Gastroesophageal sphincter (tissue), 4 donors: ENCODE data around the gene CTSK. TPM values are rescaled to one million over a fixed set of nuclear protein-coding genes. Genes with fewer than 3 reads are reported as not detected.
A peak's percentile ranks its signal among the peaks of the same experiment; 100 is the strongest.
"Not testable (repeated sequence)": the region's sequence is repeated elsewhere in the genome, so short reads cannot be mapped to it uniquely, and the experiment has no call there.

ENCODE experiments used
- ATAC-seq: fragments of 150-250 bp; one replicate; pipeline ENCODE4 v1.9.1; 2016; ENCODE audit warnings: mild to moderate bottlenecking, moderate library complexity
- H3K27ac ChIP-seq, 4 donors: fragments of 200-600 bp; sonication (generic) in 3 of 4; 1 replicate in 3 of 4; 2 replicates in 1 of 4; pipeline ENCODE4 v1.5.1; 2016 to 2019
- H3K27me3 ChIP-seq: fragments of 200-600 bp; sonication (generic); one replicate; pipeline ENCODE4 v1.5.1; 2019
- H3K36me3 ChIP-seq, 2 donors: fragments of 200-600 bp; sonication (generic); one replicate each; pipeline ENCODE4 v1.5.1; 2019; ENCODE audit warnings: control low read depth in 1 of 2
- H3K4me1 ChIP-seq, 3 donors: fragments of 200-600 bp; sonication (generic); 1 replicate in 2 of 3; 2 replicates in 1 of 3; pipeline ENCODE4 v1.5.1; 2016 to 2019; ENCODE audit warnings: control low read depth in 2 of 3
- H3K4me3 ChIP-seq, 2 donors: fragments of 200-600 bp; sonication (generic); one replicate each; pipeline ENCODE4 v1.5.1; 2019; ENCODE audit warnings: mild to moderate bottlenecking in 1 of 2, moderate library complexity in 1 of 2
- H3K9me3 ChIP-seq, 3 donors: fragments of 200-600 bp; sonication (generic); one replicate each; pipeline ENCODE4 v1.5.1; 2017 to 2019; ENCODE audit warnings: control low read depth in 2 of 3
- EP300 ChIP-seq: sonication (generic); formaldehyde crosslinking; IDR thresholded peaks from one replicate; pipeline ENCODE4 v1.6.1; 2017; ENCODE audit warnings: antibody characterized with exemption, mild to moderate bottlenecking
- POLR2A ChIP-seq, 2 donors: fragments of 450-650 bp; IDR thresholded peaks; one replicate each; pipeline ENCODE4 v1.6.1; 2017; ENCODE audit warnings: antibody characterized with exemption in 2 of 2, mild to moderate bottlenecking in 2 of 2, moderate library complexity in 1 of 2
- POLR2AphosphoS5 ChIP-seq: sonication (generic); formaldehyde crosslinking; IDR thresholded peaks from one replicate; pipeline ENCODE4 v1.6.1; 2017; ENCODE audit warnings: antibody characterized with exemption
- WGBS, 2 donors: methylation state at CpG; one replicate each; pipeline ENCODE4 v1.1.5; 2018; ENCODE audit warnings: low coverage in 1 of 2; 5-methylcytosine and 5-hydroxymethylcytosine counted together
- total RNA-seq, 4 donors: library from RNA; depleted of rRNA; stranded (reverse); fragments of >200 nt; gene quantifications; one replicate each; pipeline ENCODE4 v1.1.0, GENCODE V29; 2016
- TF ChIP-seq, protein P1 (sequence below), 4 experiments: fragments of 200-600 bp in 2 of 4; fragments of 450-650 bp in 2 of 4; sonication (generic) in 1 of 4; IDR thresholded peaks; one replicate each; pipeline ENCODE4 v1.5.1; 2017 to 2019; ENCODE audit warnings: antibody characterized with exemption in 4 of 4, mild to moderate bottlenecking in 2 of 4, moderate library complexity in 2 of 4

The CTSK gene
- total RNA-seq, 4 donors from 2014 or later = 29.1 to 69.1 (median 50.4) TPM

DNA sequence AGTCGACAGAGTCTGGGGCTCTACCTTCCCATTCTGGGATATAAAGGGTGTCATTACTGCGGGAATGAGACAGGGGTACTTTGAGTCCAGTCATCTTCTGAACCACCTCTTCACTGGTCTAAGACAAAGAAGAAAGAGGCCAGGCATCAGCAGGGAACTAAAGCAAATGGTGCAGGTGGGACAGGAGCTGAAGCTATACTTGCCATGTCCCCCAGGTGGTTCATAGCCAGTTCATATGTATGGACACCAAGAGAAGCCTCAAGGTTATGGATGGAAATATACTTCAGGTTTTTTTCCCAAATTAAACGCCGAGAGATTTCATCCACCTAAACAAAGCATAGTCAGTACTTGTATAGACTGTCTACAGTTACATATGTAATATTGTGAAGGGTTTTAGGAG is 2.2 kb downstream of the CTSK start:
- ATAC-seq = no peak
- Histone ChIP-seq H3K36me3 (peaks cover 0 to 41% of the 10 kb centered on the region in 2 donors), H3K4me3 (peak overlapping the region in 1 of 2 donors; percentile 41), H3K27me3 (no peaks in the 10 kb centered on the region), H3K27ac (no peak overlapping the region), H3K4me1 (peaks cover 0 to 24% (median 4%) of the 10 kb centered on the region in 3 donors), H3K9me3 (no peaks in the 10 kb centered on the region)
- TF ChIP-seq POLR2AphosphoS5 (no peak), POLR2A (IDR thresholded peaks at IDR 0.05) (no peak), EP300 (no peak)
- TF ChIP-seq, protein P1, sequence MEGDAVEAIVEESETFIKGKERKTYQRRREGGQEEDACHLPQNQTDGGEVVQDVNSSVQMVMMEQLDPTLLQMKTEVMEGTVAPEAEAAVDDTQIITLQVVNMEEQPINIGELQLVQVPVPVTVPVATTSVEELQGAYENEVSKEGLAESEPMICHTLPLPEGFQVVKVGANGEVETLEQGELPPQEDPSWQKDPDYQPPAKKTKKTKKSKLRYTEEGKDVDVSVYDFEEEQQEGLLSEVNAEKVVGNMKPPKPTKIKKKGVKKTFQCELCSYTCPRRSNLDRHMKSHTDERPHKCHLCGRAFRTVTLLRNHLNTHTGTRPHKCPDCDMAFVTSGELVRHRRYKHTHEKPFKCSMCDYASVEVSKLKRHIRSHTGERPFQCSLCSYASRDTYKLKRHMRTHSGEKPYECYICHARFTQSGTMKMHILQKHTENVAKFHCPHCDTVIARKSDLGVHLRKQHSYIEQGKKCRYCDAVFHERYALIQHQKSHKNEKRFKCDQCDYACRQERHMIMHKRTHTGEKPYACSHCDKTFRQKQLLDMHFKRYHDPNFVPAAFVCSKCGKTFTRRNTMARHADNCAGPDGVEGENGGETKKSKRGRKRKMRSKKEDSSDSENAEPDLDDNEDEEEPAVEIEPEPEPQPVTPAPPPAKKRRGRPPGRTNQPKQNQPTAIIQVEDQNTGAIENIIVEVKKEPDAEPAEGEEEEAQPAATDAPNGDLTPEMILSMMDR (IDR thresholded peaks at IDR 0.05) = no peak
- 82 to 91% methylated on average over 4 of the region's 4 CpGs for WGBS, 2 donors

DNA sequence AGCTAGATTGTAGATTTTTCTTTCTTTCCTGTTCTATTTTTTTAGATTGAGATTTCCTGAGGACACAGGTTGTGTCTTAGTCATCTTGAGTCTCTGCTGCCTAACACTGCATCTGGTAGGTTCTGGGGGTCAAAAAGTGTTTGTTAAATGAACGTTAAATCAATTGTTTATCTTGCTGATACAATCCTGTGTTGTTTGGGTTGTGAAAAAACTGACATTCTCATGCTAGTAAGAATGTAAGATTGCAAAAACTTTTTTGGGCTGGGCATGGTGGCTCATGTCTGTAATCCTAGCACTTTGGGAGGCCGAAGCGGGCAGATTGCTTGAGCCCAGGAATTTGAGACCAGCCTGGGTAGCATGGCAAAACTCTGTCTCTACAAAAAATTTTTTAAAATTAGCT is 3.4 kb downstream of the CTSK start:
- Histone ChIP-seq H3K9me3 (no peaks in the 10 kb centered on the region), H3K4me3 (no peak overlapping the region), H3K36me3 (peaks cover 0 to 45% of the 10 kb centered on the region in 2 donors), H3K27ac (no peak overlapping the region), H3K4me1 (peaks cover 0 to 22% (median 4%) of the 10 kb centered on the region in 3 donors), H3K27me3 (no peaks in the 10 kb centered on the region)
- ATAC-seq = no peak
- TF ChIP-seq POLR2AphosphoS5 = no peak
- TF ChIP-seq, protein P1 (IDR thresholded peaks at IDR 0.05) = no peak
- 55 to 100% methylated on average over 2 of the region's 3 CpGs for WGBS, 2 donors

DNA sequence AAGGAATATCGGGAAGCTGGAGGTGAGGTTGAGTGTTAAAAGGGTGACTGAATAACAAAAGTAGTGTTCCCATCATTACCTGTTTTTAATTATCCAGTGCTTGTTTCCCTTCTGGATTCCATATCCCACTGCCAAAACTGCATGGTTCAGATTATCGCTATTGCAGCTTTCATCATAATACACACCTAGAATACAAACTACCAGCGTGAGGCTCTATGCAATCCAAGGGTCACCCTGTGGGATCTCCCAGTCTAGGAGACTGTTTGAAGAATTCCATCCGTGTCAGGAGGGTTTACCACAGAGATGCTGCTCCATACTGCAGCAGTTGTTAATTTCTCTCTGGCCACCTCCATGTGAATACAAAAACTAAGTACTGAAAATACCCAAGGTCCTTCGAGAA is 9.0 kb downstream of the CTSK start:
- H3K36me3 ChIP-seq = peaks cover 0 to 90% of the 10 kb centered on the region in 2 donors
- WGBS, 2 donors = 88 to 100% methylated on average over 2 to 4 of the region's 5 CpGs
- H3K4me1 ChIP-seq = no peaks in the 10 kb centered on the region
- H3K27me3 ChIP-seq = no peaks in the 10 kb centered on the region
- no peak overlapping the region for H3K4me3 ChIP-seq
- TF ChIP-seq POLR2A (IDR thresholded peaks at IDR 0.05) (no peak), POLR2AphosphoS5 (no peak)
- ATAC-seq = no peak
- H3K9me3 ChIP-seq = no peaks in the 10 kb centered on the region
- H3K27ac ChIP-seq = no peak overlapping the region

DNA sequence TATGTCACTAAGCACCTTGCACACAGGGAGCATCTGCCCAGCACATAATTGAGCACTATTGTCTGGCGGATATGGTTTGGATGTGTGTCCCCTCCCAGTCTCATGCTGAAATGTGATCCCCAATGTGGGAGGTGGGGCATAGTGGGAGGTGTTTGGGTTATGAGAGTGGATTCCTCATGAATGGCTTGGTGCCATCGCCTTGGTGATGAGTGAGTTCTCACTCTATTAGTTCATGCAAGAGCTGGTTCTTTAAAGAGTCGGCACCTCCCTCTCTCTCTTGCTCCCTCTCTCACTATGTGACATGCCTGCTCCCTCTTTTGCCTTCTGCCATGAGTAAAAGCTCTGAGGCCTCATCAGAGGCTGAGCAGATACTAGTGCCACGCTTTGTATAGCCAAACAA is 9.5 kb downstream of the CTSK start:
- Histone ChIP-seq H3K9me3 (no peaks in the 10 kb centered on the region), H3K36me3 (peaks cover 0 to 85% of the 10 kb centered on the region in 2 donors), H3K4me1 (no peaks in the 10 kb centered on the region), H3K27ac (no peak overlapping the region), H3K27me3 (no peaks in the 10 kb centered on the region), H3K4me3 (no peak overlapping the region)
- no peak for TF ChIP-seq EP300
- no peak for TF ChIP-seq POLR2AphosphoS5
- no peak for TF ChIP-seq POLR2A (IDR thresholded peaks at IDR 0.05)
- TF ChIP-seq, protein P1 (IDR thresholded peaks at IDR 0.05) = no peak
- no peak for ATAC-seq
- WGBS, 2 donors = 64% methylated on average over 4 of the region's 4 CpGs; no CpG with 5 or more reads in 1 of the 2 donors

DNA sequence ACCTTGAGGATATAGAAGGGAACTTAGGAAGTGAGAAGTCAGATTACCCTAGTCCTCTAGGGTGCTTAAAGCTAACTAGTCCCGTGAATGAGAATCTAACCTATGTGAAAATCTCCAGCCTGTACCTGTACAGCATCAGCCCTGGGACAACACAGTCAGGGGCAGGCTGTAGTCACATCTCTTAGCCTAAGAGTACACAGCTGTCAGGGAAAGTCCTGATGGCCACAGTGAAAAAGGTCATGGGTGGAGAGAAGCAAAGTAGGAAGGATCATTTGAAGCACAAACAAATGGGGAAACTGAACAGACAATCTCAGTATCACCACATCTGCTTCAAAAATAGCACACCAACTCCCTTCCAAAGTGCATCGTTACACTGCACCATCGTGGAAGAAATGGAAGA is 11.7 kb downstream of the CTSK start:
- ATAC-seq = no peak
- 85 to 88% methylated on average over 2 to 3 of the region's 3 CpGs for WGBS, 2 donors
- H3K4me3 ChIP-seq = no peak overlapping the region
- H3K27ac ChIP-seq = no peak overlapping the region
- H3K27me3 ChIP-seq = no peaks in the 10 kb centered on the region
- H3K9me3 ChIP-seq = no peaks in the 10 kb centered on the region
- TF ChIP-seq EP300 = no peak
- TF ChIP-seq POLR2AphosphoS5 = no peak
- TF ChIP-seq, protein P1 (IDR thresholded peaks at IDR 0.05) = no peak
- TF ChIP-seq POLR2A (IDR thresholded peaks at IDR 0.05) = no peak
- no peaks in the 10 kb centered on the region for H3K4me1 ChIP-seq
- peaks cover 0 to 65% of the 10 kb centered on the region in 2 donors for H3K36me3 ChIP-seq

DNA sequence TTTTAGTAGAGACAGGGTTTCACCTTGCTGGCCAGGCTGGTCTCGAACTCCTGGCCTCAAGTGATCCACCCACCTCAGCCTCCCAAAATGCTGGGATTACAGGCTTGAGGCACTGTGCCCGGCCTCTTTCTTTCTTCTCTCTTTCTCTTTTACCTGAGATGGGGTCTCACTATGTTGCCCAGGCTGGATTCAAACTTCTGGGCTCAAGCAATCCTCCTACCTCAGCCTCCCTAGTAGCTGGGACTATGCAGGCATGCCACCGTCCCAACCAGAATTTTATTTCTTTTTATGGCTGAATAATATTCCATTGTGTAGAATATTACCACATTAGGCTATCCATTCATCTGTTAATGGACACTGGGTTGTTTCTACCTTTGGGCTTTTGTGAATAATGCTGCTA is 14.3 kb downstream of the CTSK start:
- not testable (repeated sequence) for H3K9me3 ChIP-seq, H3K4me3 ChIP-seq, H3K4me1 ChIP-seq, ATAC-seq, H3K27me3 ChIP-seq, H3K27ac ChIP-seq
- WGBS, 2 donors = 80 to 97% methylated on average over 1 to 3 of the region's 3 CpGs
- peaks cover 0 to 42% of the 10 kb centered on the region in 2 donors for H3K36me3 ChIP-seq
